D721Med (cell line): ENCODE results near the gene PLA2G4C.

Experiments
- DNase-seq: peaks from one replicate; pipeline ENCODE4 v3.0.0; 2011; ENCODE audit warnings: low spot score; ENCODE audit not compliant: insufficient read length
- FAIRE-seq: peaks from 2 replicates; lab custom pipeline; 2011; peaks lifted over from hg19 to GRCh38; lab: Jason Lieb, UNC
- CTCF ChIP-seq: IDR thresholded peaks from 2 replicates; pipeline ENCODE4 v1.5.1; 2012; ENCODE audit warnings: mild to moderate bottlenecking, control low read depth; ENCODE audit not compliant: insufficient read depth; ENCODE audit errors: missing control alignments

PLA2G4C gene

GRCh38 chr19:48113190-48113917, 2.7 kb upstream of the PLA2G4C start:
- TF ChIP-seq CTCF = no peak
- no peak for DNase-seq
- no peak for FAIRE-seq

GRCh38 chr19:48111280-48111679, 663 bp upstream of the PLA2G4C start:
- TF ChIP-seq CTCF = no peak
- DNase-seq = no peak
- no peak for FAIRE-seq

GRCh38 chr19:48108997-48109782, 1.4 kb downstream of the PLA2G4C start:
- FAIRE-seq (no peak), DNase-seq (no peak)
- no peak for TF ChIP-seq CTCF

- no peak for DNase-seq
- FAIRE-seq = no peak
- TF ChIP-seq CTCF = no peak
Measured at GRCh38 chr19:48103922-48104321, 6.7 kb downstream of the PLA2G4C start.

- DNase-seq = peak; percentile 68
- TF ChIP-seq CTCF = peak; percentile 74
- no peak for FAIRE-seq
Measured at GRCh38 chr19:48102870-48103751, 7.5 kb downstream of the PLA2G4C start.

GRCh38 chr19:48095612-48096175, 14.9 kb downstream of the PLA2G4C start:
- no peak for DNase-seq
- FAIRE-seq = no peak
- no peak for TF ChIP-seq CTCF
